HepG2 (cell line): ENCODE measurements around the gene ANKRD11.

ENCODE experiments used
- ATF2 ChIP-seq: sonication (generic); formaldehyde crosslinking; IDR thresholded peaks from 2 replicates; pipeline ENCODE4 v1.4.0; 2020; ENCODE audit warnings: missing genetic modification reagents
- CHD4 ChIP-seq: fragments of 200-600 bp; sonication (generic); IDR thresholded peaks from 2 replicates; pipeline ENCODE4 v1.7.0; 2017; ENCODE audit warnings: mild to moderate bottlenecking, low read length, borderline replicate concordance
- JUN ChIP-seq: sonication (generic); formaldehyde crosslinking; IDR thresholded peaks from 2 replicates; pipeline ENCODE4 v1.4.0; 2020; ENCODE audit warnings: mild to moderate bottlenecking, missing genetic modification reagents
- NFYB ChIP-seq: sonication (generic); formaldehyde crosslinking; IDR thresholded peaks from 2 replicates; pipeline ENCODE4 v1.4.0; 2020; ENCODE audit warnings: missing genetic modification reagents
- RAD21 ChIP-seq: fragments of 450-650 bp; formaldehyde crosslinking; IDR thresholded peaks from 2 replicates; pipeline ENCODE4 v1.5.0; 2020; ENCODE audit warnings: mild to moderate bottlenecking
- REL ChIP-seq: sonication (generic); formaldehyde crosslinking; conservative IDR thresholded peaks from 2 replicates; pipeline ENCODE4 v1.8.0; 2022; ENCODE audit warnings: mild to moderate bottlenecking, missing genetic modification reagents, moderate library complexity
- SIX1 ChIP-seq: sonication (generic); formaldehyde crosslinking; IDR thresholded peaks from 2 replicates; pipeline ENCODE4 v1.4.0; 2020; ENCODE audit warnings: missing genetic modification reagents, borderline replicate concordance
- THAP11 ChIP-seq: IDR thresholded peaks from 2 replicates; pipeline ENCODE4 v1.6.1; 2016; ENCODE audit warnings: missing biosample characterization, missing genetic modification reagents
- ZNF253 ChIP-seq: sonication (generic); formaldehyde crosslinking; IDR thresholded peaks from 2 replicates; pipeline ENCODE4 v1.8.0; 2022; ENCODE audit warnings: mild to moderate bottlenecking, missing genetic modification reagents, borderline replicate concordance
- ZNF282 ChIP-seq: fragments of 450-650 bp; IDR thresholded peaks from 2 replicates; pipeline ENCODE4 v1.6.1; 2018; ENCODE audit not compliant: partially characterized antibody
- ZNF777 ChIP-seq: sonication (generic); formaldehyde crosslinking; IDR thresholded peaks from 2 replicates; pipeline ENCODE4 v1.4.0; 2020; ENCODE audit warnings: missing genetic modification reagents

GRCh38 chr16:89344458-89344834, 145.9 kb downstream of the ANKRD11 start:
- TF ChIP-seq JUN (no peak), CHD4 (no peak), ZNF282 (no peak), REL (CRISPR knock-in tag) (no peak), SIX1 (CRISPR knock-in tag) (no peak), ZNF777 (CRISPR knock-in tag) (no peak), THAP11 (CRISPR knock-in tag) (no peak), ZNF253 (CRISPR knock-in tag) (no peak), ATF2 (no peak), NFYB (CRISPR knock-in tag) (no peak), RAD21 (no peak)
